Measurements from ENCODE around the gene BORCS6.
A peak's percentile ranks its signal among the peaks of the same experiment; 100 is the strongest.
"Not testable (repeated sequence)": the region's sequence is repeated elsewhere in the genome, so short reads cannot be mapped to it uniquely, and the experiment has no call there.

The BORCS6 gene

DNA sequence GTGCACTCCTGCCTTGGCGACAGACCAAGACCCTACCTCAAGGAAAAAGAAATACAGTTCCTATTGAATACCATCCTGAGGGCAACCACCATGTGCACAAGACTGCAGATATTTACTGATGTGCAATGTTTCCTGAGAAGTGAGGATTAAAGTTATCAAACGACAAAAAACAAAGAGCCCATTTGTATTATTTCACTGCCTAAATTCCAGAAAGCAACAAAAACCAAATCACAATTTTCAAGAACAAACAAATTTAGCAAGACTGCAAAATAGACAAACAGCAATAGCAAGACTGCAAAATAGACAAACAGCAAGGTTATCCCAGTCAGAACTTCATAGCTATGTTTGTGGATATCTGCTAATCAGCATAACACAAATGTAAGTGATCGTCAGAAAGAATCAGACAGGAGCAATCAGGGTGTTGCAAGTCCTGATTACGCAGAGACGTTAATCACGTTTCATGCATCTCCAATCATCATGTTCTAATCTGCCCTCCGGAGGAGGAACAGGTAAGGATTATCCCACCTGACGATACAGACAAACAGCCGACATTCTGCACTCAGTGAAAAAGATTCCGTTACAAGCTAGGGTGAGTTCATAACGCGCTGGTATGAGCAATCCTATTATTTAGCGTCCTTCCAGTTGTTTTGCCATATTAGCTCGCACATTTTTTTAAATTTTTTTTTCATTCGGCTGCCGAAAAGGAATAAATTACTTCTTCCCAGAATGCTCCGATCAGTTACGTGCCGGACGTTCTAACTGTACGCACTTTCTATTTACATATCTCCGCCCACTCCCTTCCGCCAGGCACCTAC is 16.7 kb downstream of the BORCS6 start:
- FAIRE-seq (peak; percentile 93), DNase-seq (ENCODE audit: insufficient read length, low spot score) (no peak)
- TF ChIP-seq SPI1 (IDR thresholded peaks at IDR 0.05; ENCODE audit: low read depth, low read length) (peak; percentile 40; the same call in 1 of the 2 replicates), POU2F2 (IDR thresholded peaks at IDR 0.05; ENCODE audit: low read depth, low read length) (peak; percentile 99), PAX5 (IDR thresholded peaks at IDR 0.05; ENCODE audit: insufficient read depth, low read length, severe bottlenecking) (peak; percentile 37), POLR2AphosphoS5 (IDR thresholded peaks at IDR 0.05; ENCODE audit: low read depth, low read length) (peak; percentile 100), POLR2A (IDR thresholded peaks at IDR 0.05; ENCODE audit: low read depth, low read length) (peak; percentile 100), TAF1 (IDR thresholded peaks at IDR 0.05; ENCODE audit: low read depth, low read length) (peak; percentile 92)

DNA sequence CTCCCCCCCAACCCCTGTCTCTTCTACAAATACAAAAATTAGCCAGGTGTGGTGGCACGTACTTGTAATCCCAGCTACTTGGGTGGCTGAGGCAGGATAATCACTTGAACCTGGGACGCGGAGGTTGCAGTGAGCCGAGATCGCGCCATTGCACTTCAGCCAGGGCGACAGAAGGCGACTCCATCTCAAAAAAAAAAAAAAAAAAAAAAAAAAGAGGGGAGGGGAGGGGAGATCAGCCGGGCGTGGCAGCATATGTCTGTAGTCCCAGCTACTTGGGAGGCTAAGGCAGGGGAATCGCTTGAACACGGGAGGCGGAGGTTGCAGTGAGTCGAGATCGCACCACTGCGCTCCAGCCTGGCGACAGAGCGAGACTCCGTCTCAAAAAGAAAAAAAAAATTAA is 19.8 kb downstream of the BORCS6 start:
- not testable (repeated sequence) for DNase-seq (ENCODE audit: insufficient read length, low spot score); FAIRE-seq

- no peak for TF ChIP-seq POU2F2 (IDR thresholded peaks at IDR 0.05; ENCODE audit: low read depth, low read length)
- TF ChIP-seq TAF1 (IDR thresholded peaks at IDR 0.05; ENCODE audit: low read depth, low read length), result no peak
- TF ChIP-seq POLR2A (IDR thresholded peaks at IDR 0.05; ENCODE audit: low read depth, low read length), result no peak
- no peak for TF ChIP-seq PAX5 (IDR thresholded peaks at IDR 0.05; ENCODE audit: insufficient read depth, low read length, severe bottlenecking)
- no peak for TF ChIP-seq SPI1 (IDR thresholded peaks at IDR 0.05; ENCODE audit: low read depth, low read length)
- no peak for TF ChIP-seq POLR2AphosphoS5 (IDR thresholded peaks at IDR 0.05; ENCODE audit: low read depth, low read length)
- no peak for FAIRE-seq
- no peak for DNase-seq (ENCODE audit: insufficient read length, low spot score)
Observed at GRCh38 chr17:8167526-8167925, 22.5 kb downstream of the BORCS6 start.

GRCh38 chr17:8166731-8167130 is 23.2 kb downstream of the BORCS6 start:
- FAIRE-seq (no peak), DNase-seq (ENCODE audit: insufficient read length, low spot score) (no peak)
- TF ChIP-seq SPI1 (IDR thresholded peaks at IDR 0.05; ENCODE audit: low read depth, low read length) (no peak), TAF1 (IDR thresholded peaks at IDR 0.05; ENCODE audit: low read depth, low read length) (no peak), POLR2A (IDR thresholded peaks at IDR 0.05; ENCODE audit: low read depth, low read length) (no peak), POLR2AphosphoS5 (IDR thresholded peaks at IDR 0.05; ENCODE audit: low read depth, low read length) (no peak), POU2F2 (IDR thresholded peaks at IDR 0.05; ENCODE audit: low read depth, low read length) (no peak), PAX5 (IDR thresholded peaks at IDR 0.05; ENCODE audit: insufficient read depth, low read length, severe bottlenecking) (no peak)

GRCh38 chr17:8164815-8165131 is 25.2 kb downstream of the BORCS6 start:
- no peak for TF ChIP-seq PAX5 (IDR thresholded peaks at IDR 0.05; ENCODE audit: insufficient read depth, low read length, severe bottlenecking)
- no peak for TF ChIP-seq POLR2AphosphoS5 (IDR thresholded peaks at IDR 0.05; ENCODE audit: low read depth, low read length)
- TF ChIP-seq TAF1 (IDR thresholded peaks at IDR 0.05; ENCODE audit: low read depth, low read length), result no peak
- no peak for TF ChIP-seq SPI1 (IDR thresholded peaks at IDR 0.05; ENCODE audit: low read depth, low read length)
- TF ChIP-seq POLR2A (IDR thresholded peaks at IDR 0.05; ENCODE audit: low read depth, low read length), result no peak
- no peak for TF ChIP-seq POU2F2 (IDR thresholded peaks at IDR 0.05; ENCODE audit: low read depth, low read length)
- DNase-seq (ENCODE audit: insufficient read length, low spot score) (no peak), FAIRE-seq (no peak)

DNA sequence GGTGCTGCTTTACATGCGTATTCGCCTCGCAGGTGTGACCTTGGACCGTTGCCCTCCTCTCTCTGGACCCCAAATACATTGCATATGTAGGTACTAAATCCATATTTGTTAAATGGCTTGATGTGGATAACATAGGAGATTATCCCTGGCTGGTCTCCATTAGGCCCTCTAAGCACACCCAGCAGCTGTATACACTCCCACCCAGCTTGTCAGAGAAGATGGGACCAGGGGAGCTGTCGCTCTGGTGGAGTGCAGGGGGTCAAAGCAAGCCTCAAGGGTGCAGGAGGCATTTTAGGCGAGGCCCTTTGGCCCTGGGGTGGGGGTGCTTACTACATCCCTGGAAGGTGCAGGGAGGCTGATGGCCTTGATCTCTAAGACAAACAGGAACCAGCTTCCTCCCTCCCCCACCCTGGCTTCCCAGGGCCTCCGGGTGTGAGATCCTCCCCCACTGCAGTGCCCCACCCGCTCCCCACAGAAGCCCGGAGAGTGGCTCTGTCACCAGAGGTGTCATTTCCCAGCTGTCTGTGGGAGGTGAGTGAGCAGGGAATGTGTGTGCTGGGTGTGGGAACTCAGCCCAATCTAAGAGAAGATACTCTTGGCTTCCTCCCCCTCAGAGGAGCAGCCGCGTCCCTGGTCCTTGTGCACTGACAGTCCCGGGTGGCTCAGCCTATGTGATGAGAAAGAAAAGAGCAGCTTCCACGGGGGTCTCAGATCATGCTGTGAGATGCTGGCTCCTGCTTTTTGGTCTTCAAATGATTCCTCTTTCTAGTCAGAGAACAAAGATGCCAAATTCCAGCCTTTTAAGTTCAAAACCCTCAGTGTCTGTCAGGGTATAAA is 25.8 kb downstream of the BORCS6 start:
- peak; percentile 41 for FAIRE-seq
- DNase-seq (ENCODE audit: insufficient read length, low spot score), result no peak
- TF ChIP-seq POLR2AphosphoS5 (IDR thresholded peaks at IDR 0.05; ENCODE audit: low read depth, low read length) (no peak), PAX5 (IDR thresholded peaks at IDR 0.05; ENCODE audit: insufficient read depth, low read length, severe bottlenecking) (no peak), POU2F2 (IDR thresholded peaks at IDR 0.05; ENCODE audit: low read depth, low read length) (no peak), TAF1 (IDR thresholded peaks at IDR 0.05; ENCODE audit: low read depth, low read length) (no peak), POLR2A (IDR thresholded peaks at IDR 0.05; ENCODE audit: low read depth, low read length) (no peak), SPI1 (IDR thresholded peaks at IDR 0.05; ENCODE audit: low read depth, low read length) (no peak)

DNA sequence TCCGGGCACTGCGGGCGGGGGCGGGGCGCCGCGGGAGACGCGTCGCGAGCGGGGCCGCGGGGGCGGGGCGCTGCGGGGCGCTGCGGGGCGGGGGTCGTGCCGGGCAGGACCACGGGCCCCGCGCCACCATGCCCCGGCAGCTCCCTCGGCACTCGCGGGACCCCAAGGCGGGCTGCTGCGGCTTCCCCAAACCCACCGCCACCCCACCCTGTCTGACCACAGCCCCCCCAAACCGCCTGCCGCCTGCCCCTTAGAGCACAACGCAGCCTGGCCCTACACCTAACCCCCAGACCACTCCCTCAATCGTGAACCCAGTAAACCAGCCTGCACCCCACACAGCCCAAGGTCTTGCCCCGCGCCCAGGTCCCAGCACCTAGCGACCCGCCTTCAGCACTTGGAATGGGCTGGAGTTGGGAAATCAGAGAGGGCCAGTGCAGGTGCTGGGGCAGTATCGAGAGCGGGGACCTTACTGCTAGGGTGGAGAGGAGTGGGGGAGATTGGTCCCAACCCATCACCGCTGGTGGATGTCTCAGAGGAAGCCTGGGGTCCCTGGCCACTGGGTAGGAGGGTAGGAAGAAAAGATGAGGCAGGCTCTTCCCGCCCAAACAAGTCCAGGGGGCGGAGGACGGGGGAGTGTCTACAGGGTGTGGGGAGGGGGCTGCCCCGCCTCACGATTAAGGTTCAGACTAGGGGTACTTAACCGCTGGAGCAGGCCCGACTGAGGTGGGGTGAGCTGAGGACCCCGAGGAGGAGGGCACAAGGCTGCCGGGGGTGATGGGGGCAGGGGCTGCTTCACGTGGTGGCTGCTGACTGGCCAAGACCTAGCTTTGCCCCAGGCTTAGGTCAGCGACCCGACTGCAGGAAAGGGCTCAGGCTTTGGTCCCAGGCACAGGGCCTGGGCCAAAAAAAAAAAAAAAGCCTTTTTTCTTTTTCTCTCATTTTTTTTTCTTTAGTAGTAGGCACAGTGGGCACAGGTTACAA is 26.7 kb downstream of the BORCS6 start:
- TF ChIP-seq POLR2A (IDR thresholded peaks at IDR 0.05; ENCODE audit: low read depth, low read length) (no peak), PAX5 (IDR thresholded peaks at IDR 0.05; ENCODE audit: insufficient read depth, low read length, severe bottlenecking) (no peak), POLR2AphosphoS5 (IDR thresholded peaks at IDR 0.05; ENCODE audit: low read depth, low read length) (no peak), SPI1 (IDR thresholded peaks at IDR 0.05; ENCODE audit: low read depth, low read length) (no peak), TAF1 (IDR thresholded peaks at IDR 0.05; ENCODE audit: low read depth, low read length) (no peak), POU2F2 (IDR thresholded peaks at IDR 0.05; ENCODE audit: low read depth, low read length) (no peak)
- peak; percentile 40 for FAIRE-seq

DNA sequence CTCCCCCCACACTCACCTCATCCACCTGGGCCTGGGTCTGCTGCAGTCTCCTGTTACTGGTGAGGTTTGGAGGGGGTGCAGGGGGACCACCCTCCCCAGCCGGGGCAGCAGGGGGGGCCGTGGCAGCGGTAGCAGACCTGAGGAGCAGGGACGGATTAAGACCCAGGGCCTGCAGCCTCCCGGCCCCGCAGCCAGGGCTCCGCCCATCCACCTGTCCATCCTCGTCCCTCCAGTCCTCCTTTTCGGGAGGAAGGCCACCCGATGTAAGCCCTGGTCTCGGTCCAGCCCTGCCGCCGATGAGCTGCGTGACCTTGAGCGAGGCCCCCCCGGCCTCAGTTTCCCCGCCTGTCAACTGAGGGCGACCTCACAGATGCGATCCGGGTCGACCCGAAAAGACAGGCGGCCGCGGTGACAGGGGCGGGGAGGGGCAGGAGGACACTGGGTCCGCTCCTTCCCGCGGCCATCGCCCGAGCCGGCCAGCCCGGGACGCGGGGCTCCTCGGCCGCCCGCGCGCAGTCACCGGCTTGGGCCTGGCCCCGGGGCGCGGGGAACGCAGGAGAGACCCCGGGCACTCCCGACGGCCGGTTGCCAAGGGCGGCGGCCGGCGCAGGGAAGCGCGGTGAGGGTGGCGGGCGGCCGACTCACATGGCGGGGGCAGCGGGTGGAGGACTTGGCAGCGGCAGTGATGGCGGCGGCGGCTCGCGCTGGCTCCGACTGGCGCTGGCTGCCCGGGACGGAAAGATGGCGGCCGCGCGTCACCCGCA is 27.6 kb downstream of the BORCS6 start, which contains the start of gene VAMP2:
VAMP2 (minus strand) TSS at position 716 of the 764 bp plus-strand sequence; CDS start at position 647, 69 bp downstream.
- DNase-seq (ENCODE audit: insufficient read length, low spot score) (no peak), FAIRE-seq (peak; percentile 91)
- TF ChIP-seq POLR2A (IDR thresholded peaks at IDR 0.05; ENCODE audit: low read depth, low read length) (peak; percentile 70; the same call in 1 of the 2 replicates), POLR2AphosphoS5 (IDR thresholded peaks at IDR 0.05; ENCODE audit: low read depth, low read length) (peak; percentile 68; the same call in 1 of the 2 replicates), TAF1 (IDR thresholded peaks at IDR 0.05; ENCODE audit: low read depth, low read length) (peak; percentile 48; the same call in 1 of the 2 replicates), SPI1 (IDR thresholded peaks at IDR 0.05; ENCODE audit: low read depth, low read length) (no peak), POU2F2 (IDR thresholded peaks at IDR 0.05; ENCODE audit: low read depth, low read length) (no peak)

More for the DNA sequence above, 26.7 kb downstream of the BORCS6 start:
- DNase-seq (ENCODE audit: insufficient read length, low spot score), result no peak
